GM12878 (cell line): ENCODE results near the gene CORO2B. TPM values are rescaled to one million over a fixed set of nuclear protein-coding genes. Genes with fewer than 3 reads are reported as not detected.

Experiments
- ATAC-seq: fragments of 200-7000 bp; cut with Tn5 transposase; 3 replicates; pipeline ENCODE4 v1.9.1; 2020; ENCODE audit warnings: mild to moderate bottlenecking, moderate library complexity
- BruUV-seq: library from RNA; stranded (reverse); fragments of 400-500 nt; replicated peaks from 2 replicates; lab custom pipeline; 2021; lab: Mats Ljungman, UMichigan
- CTCF ChIA-PET: fragments of 300-600 bp; sonication (Branson Sonifier 250); formaldehyde crosslinking; extraction: SDS; loops from one replicate; lab custom pipeline; 2021; ENCODE audit warnings: inconsistent platforms; lab: Yijun Ruan, JAX
- POLR2A ChIA-PET: fragments of 350-600 bp; formaldehyde crosslinking; extraction: SDS; loops from one replicate; lab custom pipeline; 2021; ENCODE audit warnings: inconsistent platforms; lab: Charles Lee
- RAD21 ChIA-PET: fragments of 300-600 bp; sonication (Branson Sonifier 250); formaldehyde crosslinking; loops from one replicate; lab custom pipeline; 2023; ENCODE audit warnings: antibody characterized with exemption; ENCODE audit not compliant: unreplicated experiment; lab: Charles Lee
- SMC1A ChIA-PET: fragments of 300-600 bp; sonication (Branson Sonifier 250); formaldehyde crosslinking; loops from one replicate; lab custom pipeline; 2023; ENCODE audit not compliant: unreplicated experiment, uncharacterized antibody; lab: Charles Lee
- DNase-seq: peaks from one replicate; pipeline ENCODE4 v3.0.0-alpha.2; 2011; ENCODE audit warnings: low read depth, low spot score
- FAIRE-seq: peaks from 3 replicates; lab custom pipeline; 2011; peaks lifted over from hg19 to GRCh38; lab: Jason Lieb, UNC
- H2AFZ ChIP-seq: 2 replicates; pipeline ENCODE4 v1.6.0; 2011; ENCODE audit warnings: low read depth, low read length, control low read depth; ENCODE audit not compliant: control insufficient read depth
- H3K27ac ChIP-seq: 2 replicates; pipeline ENCODE4 v1.5.1; 2011; ENCODE audit warnings: control low read depth; ENCODE audit not compliant: control insufficient read depth, insufficient read depth
- H3K27me3 ChIP-seq, 2 experiments: replicated peaks in 1 of 2; 2 replicates each; pipeline versions ENCODE4 v1.6.0 to v1.6.1; 2011; ENCODE audit warnings: low read length in 1 of 2; ENCODE audit not compliant: control insufficient read depth in 2 of 2, insufficient read depth in 2 of 2
- H3K36me3 ChIP-seq, 2 experiments: 2 replicates each; pipeline ENCODE4 v1.5.1; 2011; ENCODE audit warnings: low read length in 1 of 2; ENCODE audit not compliant: control insufficient read depth in 2 of 2, insufficient read depth in 2 of 2
- H3K4me1 ChIP-seq: 2 replicates; pipeline ENCODE4 v1.6.1; 2011; ENCODE audit warnings: mild to moderate bottlenecking, low read length, moderate library complexity, mixed read lengths; ENCODE audit not compliant: control insufficient read depth, insufficient read depth
- H3K4me2 ChIP-seq: 2 replicates; pipeline ENCODE4 v1.6.0; 2011; ENCODE audit warnings: control low read depth; ENCODE audit not compliant: control insufficient read depth, insufficient read depth
- H3K4me3 ChIP-seq: fragments of 200-600 bp; sonication (generic); 2 replicates; pipeline ENCODE4 v1.5.1; 2016
- H3K79me2 ChIP-seq: 2 replicates; pipeline ENCODE4 v1.6.0; 2011; ENCODE audit warnings: low read length; ENCODE audit not compliant: control insufficient read depth, insufficient read depth
- H3K9ac ChIP-seq: 2 replicates; pipeline ENCODE4 v1.8.0; 2011; ENCODE audit warnings: low read length, control low read depth, mixed read lengths; ENCODE audit not compliant: control insufficient read depth, insufficient read depth
- H3K9me3 ChIP-seq: replicated peaks from 3 replicates; pipeline ENCODE4 v1.5.1; 2011; ENCODE audit warnings: mild to moderate bottlenecking, low read length; ENCODE audit not compliant: control insufficient read depth, insufficient read depth
- H4K20me1 ChIP-seq: 2 replicates; pipeline ENCODE4 v1.6.0; 2011; ENCODE audit not compliant: control insufficient read depth, insufficient read depth
- BACH1 ChIP-seq: fragments of 450-650 bp; IDR thresholded peaks from 2 replicates; pipeline ENCODE4 v1.6.1; 2017; ENCODE audit warnings: mild to moderate bottlenecking, borderline replicate concordance
- CBFB ChIP-seq: IDR thresholded peaks from 2 replicates; pipeline ENCODE4 v1.6.1; 2016; ENCODE audit warnings: antibody characterized with exemption, low read depth
- CEBPB ChIP-seq, 2 experiments: fragments of 150-350 bp in 1 of 2; IDR thresholded peaks; 2 replicates each; pipeline ENCODE4 v1.6.1; 2012 to 2014; ENCODE audit warnings: low read depth in 2 of 2, low read length in 2 of 2, borderline replicate concordance in 1 of 2, inconsistent platforms in 1 of 2
- E2F8 ChIP-seq: fragments of 450-650 bp; IDR thresholded peaks from 2 replicates; pipeline ENCODE4 v1.6.1; 2018; ENCODE audit warnings: mild to moderate bottlenecking, low read depth, moderate library complexity; ENCODE audit not compliant: partially characterized antibody
- GABPA ChIP-seq: IDR thresholded peaks from 2 replicates; pipeline ENCODE4 v1.6.1; 2014; ENCODE audit warnings: antibody characterized with exemption, low read depth, mild to moderate bottlenecking, inconsistent platforms
- IRF3 ChIP-seq: fragments of 450-650 bp; IDR thresholded peaks from 2 replicates; pipeline ENCODE4 v1.6.1; 2014; ENCODE audit warnings: mild to moderate bottlenecking
- MEF2B ChIP-seq: fragments of 450-650 bp; IDR thresholded peaks from 2 replicates; pipeline ENCODE4 v1.6.1; 2018; ENCODE audit warnings: mild to moderate bottlenecking, moderate library complexity; ENCODE audit not compliant: partially characterized antibody, poor library complexity, severe bottlenecking
- MTA3 ChIP-seq: IDR thresholded peaks from 2 replicates; pipeline ENCODE4 v1.6.1; 2012; ENCODE audit warnings: low read length, inconsistent platforms, borderline replicate concordance
- MXI1 ChIP-seq: fragments of 150-350 bp; IDR thresholded peaks from 2 replicates; pipeline ENCODE4 v1.6.1; 2011; ENCODE audit warnings: low read depth, mild to moderate bottlenecking, inconsistent platforms, low read length, improper control_type of control experiment
- NR2C2 ChIP-seq: IDR thresholded peaks from 2 replicates; pipeline ENCODE4 v1.6.1; 2011; ENCODE audit warnings: borderline replicate concordance, low read depth; ENCODE audit not compliant: control insufficient read depth, insufficient read length
- NRF1 ChIP-seq: conservative IDR thresholded peaks from 2 replicates; pipeline ENCODE4 v1.6.1; 2011; ENCODE audit warnings: mild to moderate bottlenecking, low read depth, low read length, improper control_type of control experiment
- PRDM15 ChIP-seq: fragments of 450-650 bp; formaldehyde crosslinking; IDR thresholded peaks from 2 replicates; pipeline ENCODE4 v1.4.0; 2020; ENCODE audit warnings: mild to moderate bottlenecking, moderate library complexity
- RFX5 ChIP-seq: IDR thresholded peaks from 2 replicates; pipeline ENCODE4 v1.6.1; 2011; ENCODE audit warnings: low read depth, low read length, improper control_type of control experiment
- SIN3A ChIP-seq: IDR thresholded peaks from 2 replicates; pipeline ENCODE4 v1.6.1; 2012; ENCODE audit warnings: low read depth, low read length, improper control_type of control experiment
- SUZ12 ChIP-seq: fragments of 200-600 bp; sonication (generic); IDR thresholded peaks from one replicate; pipeline ENCODE4 v1.6.1; 2018; ENCODE audit warnings: antibody characterized with exemption, mild to moderate bottlenecking; ENCODE audit not compliant: unreplicated experiment
- TCF3 ChIP-seq: IDR thresholded peaks from 2 replicates; pipeline ENCODE4 v1.6.1; 2012; ENCODE audit warnings: low read depth, mild to moderate bottlenecking, low read length, borderline replicate concordance; ENCODE audit not compliant: insufficient read depth
- ZNF24 ChIP-seq: fragments of 450-650 bp; IDR thresholded peaks from 2 replicates; pipeline ENCODE4 v1.6.1; 2017; ENCODE audit warnings: antibody characterized with exemption, mild to moderate bottlenecking
- ZNF622 ChIP-seq: fragments of 450-650 bp; IDR thresholded peaks from 2 replicates; pipeline ENCODE4 v1.6.1; 2017; ENCODE audit warnings: mild to moderate bottlenecking, inconsistent platforms
- ZZZ3 ChIP-seq: IDR thresholded peaks from 2 replicates; pipeline ENCODE4 v1.6.1; 2011; ENCODE audit warnings: low read depth; ENCODE audit not compliant: control insufficient read depth, insufficient read length
- WGBS: methylation state at CpG from one replicate; pipeline ENCODE4 v1.1.6; 2016; ENCODE audit warnings: low lambda C conversion rate; ENCODE audit not compliant: insufficient replicate concordance, insufficient coverage; ENCODE audit errors: missing lambda C conversion rate; 5-methylcytosine and 5-hydroxymethylcytosine counted together
- in situ Hi-C: fragments of 300-500 bp; cut with MboI; formaldehyde crosslinking; loops from 9 replicates; pipeline ENCODE4 v1.14.3; 2018; ENCODE audit warnings: mixed read lengths
- intact Hi-C: fragments of 100-400 bp; cut with micrococcal nuclease; formaldehyde crosslinking; loops from one replicate; pipeline ENCODE4 v1.14.2; 2022; ENCODE audit not compliant: unreplicated experiment
- polyA plus RNA-seq, 11 experiments: library from polyadenylated mRNA; depleted of rRNA in 4 of 11; unstranded in 6 of 11; stranded (reverse) in 5 of 11; fragments of >200 nt; fragmentation: Nextera tagmentation in 4 of 11; fragmentation: Illumina TruSeq in 1 of 11; extraction: Ambion mirVana in 4 of 11; extraction: Trizol in 1 of 11; gene quantifications; 1 replicate in 1 of 11; 2 replicates in 10 of 11; pipeline versions ENCODE4 v1.2.1 to v1.2.3, GENCODE V29; 2011 to 2016; ENCODE audit warnings: inconsistent platforms in 2 of 11, missing spikeins in 2 of 11, low read depth in 1 of 11
- total RNA-seq, 4 experiments: library from RNA; depleted of rRNA in 3 of 4; stranded (reverse); fragments of >200 nt in 3 of 4; fragmentation: Illumina TruSeq in 1 of 4; extraction: Trizol in 1 of 4; gene quantifications; 2 replicates each; pipeline versions ENCODE4 v1.2.1 to v1.2.3, GENCODE V29; 2013 to 2021

CORO2B gene
- total and polyA plus RNA-seq, 10 of the 15 experiments (the other 5 are each of a cell fraction or from before 2014, with no cell fraction given), result 0.05 to 0.73 (median 0.13) TPM; not detected in 4

GRCh38 chr15:68764090-68764489 is 185.3 kb downstream of the CORO2B start:
- no TSS peak for BruUV-seq
- Histone ChIP-seq H3K4me1 (no peaks in the 10 kb centered on the region), H3K4me2 (no peak overlapping the region), H3K27ac (no peak overlapping the region), H3K79me2 (no peaks in the 10 kb centered on the region), H3K9ac (no peak overlapping the region), H3K27me3 (0 out of 4 replicates have a peak, but pooled peaks cover 0 to 2% of the 10 kb centered on the region in 2 experiments), H3K4me3 (no peak overlapping the region), H2AFZ (no peak overlapping the region), H4K20me1 (no peaks in the 10 kb centered on the region), H3K9me3 (no peaks in the 10 kb centered on the region), H3K36me3 (no peaks in the 10 kb centered on the region)
- FAIRE-seq (no peak), DNase-seq (no peak), ATAC-seq (no peak)
- intact Hi-C loops (no loop called here), in situ Hi-C loops (no loop called here)
- ChIA-PET POLR2A (no interaction called here), SMC1A (no interaction called here), RAD21 (interaction anchor here (2.6 kb wide), 1 partner anchor 65 kb away, joined by 6 read pairs; no protein-coding TSS in a partner anchor), CTCF (no interaction called here)
- 36% methylated on average over 1 of the region's 1 CpG for WGBS
- TF ChIP-seq CBFB, result no peak
- TF ChIP-seq ZNF24, result no peak
- TF ChIP-seq NRF1, result no peak
- TF ChIP-seq TCF3, result no peak
- TF ChIP-seq SIN3A, result no peak
- TF ChIP-seq BACH1, result no peak
- no peak for TF ChIP-seq ZNF622
- TF ChIP-seq MTA3, result no peak
- TF ChIP-seq ZZZ3, result no peak
- TF ChIP-seq IRF3, result no peak
- TF ChIP-seq MEF2B, result no peak
- no peak for TF ChIP-seq GABPA
- no peak for TF ChIP-seq CEBPB (IDR thresholded peaks at IDR 0.05; ENCODE audit: borderline replicate concordance in 1 of 2, low read depth in 2 of 2, low read length in 2 of 2)
- no peak for TF ChIP-seq RFX5
- TF ChIP-seq MXI1, result no peak
- TF ChIP-seq NR2C2, result no peak
- no peak for TF ChIP-seq SUZ12
- no peak for TF ChIP-seq PRDM15 (CRISPR knock-in tag)
- TF ChIP-seq E2F8, result no peak
